Gastroesophageal sphincter (tissue), 4 donors: ENCODE measurements around the gene PKD2. TPM values are rescaled to one million over a fixed set of nuclear protein-coding genes. Genes with fewer than 3 reads are reported as not detected.

ENCODE experiments used
- ATAC-seq: fragments of 150-250 bp; one replicate; pipeline ENCODE4 v1.9.1; 2016; ENCODE audit warnings: mild to moderate bottlenecking, moderate library complexity
- H3K27ac ChIP-seq, 4 donors: fragments of 200-600 bp; sonication (generic) in 3 of 4; 1 replicate in 3 of 4; 2 replicates in 1 of 4; pipeline ENCODE4 v1.5.1; 2016 to 2019
- H3K27me3 ChIP-seq: fragments of 200-600 bp; sonication (generic); one replicate; pipeline ENCODE4 v1.5.1; 2019
- H3K36me3 ChIP-seq, 2 donors: fragments of 200-600 bp; sonication (generic); one replicate each; pipeline ENCODE4 v1.5.1; 2019; ENCODE audit warnings: control low read depth in 1 of 2
- H3K4me1 ChIP-seq, 3 donors: fragments of 200-600 bp; sonication (generic); 1 replicate in 2 of 3; 2 replicates in 1 of 3; pipeline ENCODE4 v1.5.1; 2016 to 2019; ENCODE audit warnings: control low read depth in 2 of 3
- H3K4me3 ChIP-seq, 2 donors: fragments of 200-600 bp; sonication (generic); one replicate each; pipeline ENCODE4 v1.5.1; 2019; ENCODE audit warnings: mild to moderate bottlenecking in 1 of 2, moderate library complexity in 1 of 2
- H3K9me3 ChIP-seq, 3 donors: fragments of 200-600 bp; sonication (generic); one replicate each; pipeline ENCODE4 v1.5.1; 2017 to 2019; ENCODE audit warnings: control low read depth in 2 of 3
- EP300 ChIP-seq: sonication (generic); formaldehyde crosslinking; IDR thresholded peaks from one replicate; pipeline ENCODE4 v1.6.1; 2017; ENCODE audit warnings: antibody characterized with exemption, mild to moderate bottlenecking
- POLR2A ChIP-seq, 2 donors: fragments of 450-650 bp; IDR thresholded peaks; one replicate each; pipeline ENCODE4 v1.6.1; 2017; ENCODE audit warnings: antibody characterized with exemption in 2 of 2, mild to moderate bottlenecking in 2 of 2, moderate library complexity in 1 of 2
- POLR2AphosphoS5 ChIP-seq: sonication (generic); formaldehyde crosslinking; IDR thresholded peaks from one replicate; pipeline ENCODE4 v1.6.1; 2017; ENCODE audit warnings: antibody characterized with exemption
- WGBS, 2 donors: methylation state at CpG; one replicate each; pipeline ENCODE4 v1.1.5; 2018; ENCODE audit warnings: low coverage in 1 of 2; 5-methylcytosine and 5-hydroxymethylcytosine counted together
- total RNA-seq, 4 donors: library from RNA; depleted of rRNA; stranded (reverse); fragments of >200 nt; gene quantifications; one replicate each; pipeline ENCODE4 v1.1.0, GENCODE V29; 2016
- TF ChIP-seq, protein P1 (sequence below), 4 experiments: fragments of 200-600 bp in 2 of 4; fragments of 450-650 bp in 2 of 4; sonication (generic) in 1 of 4; IDR thresholded peaks; one replicate each; pipeline ENCODE4 v1.5.1; 2017 to 2019; ENCODE audit warnings: antibody characterized with exemption in 4 of 4, mild to moderate bottlenecking in 2 of 4, moderate library complexity in 2 of 4

Gene PKD2
- total RNA-seq, 4 donors from 2014 or later = 84.5 to 125 (median 117) TPM

DNA sequence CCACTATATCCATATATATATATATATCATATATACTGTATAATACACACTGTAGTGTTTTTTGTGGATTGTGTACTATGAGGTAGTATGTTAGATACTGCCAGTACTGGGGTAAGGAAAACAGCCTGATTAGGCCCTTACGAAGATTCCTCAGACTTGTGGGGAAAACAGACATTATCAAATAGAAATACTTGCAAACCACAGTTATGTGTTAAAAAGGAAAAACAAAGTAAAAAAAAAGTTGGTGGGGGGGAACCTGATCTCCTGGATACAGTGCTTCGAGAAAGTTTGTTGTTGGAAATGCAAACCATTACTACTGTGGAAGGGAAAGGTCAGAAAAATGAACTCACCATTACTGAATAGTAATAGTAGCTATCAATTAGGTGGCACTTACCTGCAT is 53.0 kb downstream of the PKD2 start:
- TF ChIP-seq POLR2A (IDR thresholded peaks at IDR 0.05) (no peak), EP300 (no peak), POLR2AphosphoS5 (no peak)
- TF ChIP-seq, protein P1, sequence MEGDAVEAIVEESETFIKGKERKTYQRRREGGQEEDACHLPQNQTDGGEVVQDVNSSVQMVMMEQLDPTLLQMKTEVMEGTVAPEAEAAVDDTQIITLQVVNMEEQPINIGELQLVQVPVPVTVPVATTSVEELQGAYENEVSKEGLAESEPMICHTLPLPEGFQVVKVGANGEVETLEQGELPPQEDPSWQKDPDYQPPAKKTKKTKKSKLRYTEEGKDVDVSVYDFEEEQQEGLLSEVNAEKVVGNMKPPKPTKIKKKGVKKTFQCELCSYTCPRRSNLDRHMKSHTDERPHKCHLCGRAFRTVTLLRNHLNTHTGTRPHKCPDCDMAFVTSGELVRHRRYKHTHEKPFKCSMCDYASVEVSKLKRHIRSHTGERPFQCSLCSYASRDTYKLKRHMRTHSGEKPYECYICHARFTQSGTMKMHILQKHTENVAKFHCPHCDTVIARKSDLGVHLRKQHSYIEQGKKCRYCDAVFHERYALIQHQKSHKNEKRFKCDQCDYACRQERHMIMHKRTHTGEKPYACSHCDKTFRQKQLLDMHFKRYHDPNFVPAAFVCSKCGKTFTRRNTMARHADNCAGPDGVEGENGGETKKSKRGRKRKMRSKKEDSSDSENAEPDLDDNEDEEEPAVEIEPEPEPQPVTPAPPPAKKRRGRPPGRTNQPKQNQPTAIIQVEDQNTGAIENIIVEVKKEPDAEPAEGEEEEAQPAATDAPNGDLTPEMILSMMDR (IDR thresholded peaks at IDR 0.05) = no peak
- H3K36me3 ChIP-seq = peaks cover 0 to 91% of the 10 kb centered on the region in 2 donors
- no peaks in the 10 kb centered on the region for H3K27me3 ChIP-seq
- H3K9me3 ChIP-seq = no peaks in the 10 kb centered on the region
- no peak for ATAC-seq
- H3K4me1 ChIP-seq = peaks cover 0 to 9% (median 0%) of the 10 kb centered on the region in 3 donors
- no peak overlapping the region for H3K27ac ChIP-seq
- WGBS, 2 donors = 69 to 94% methylated on average over 2 of the region's 2 CpGs
- H3K4me3 ChIP-seq = no peak overlapping the region

GRCh38 chr4:88062311-88062710 is 54.9 kb downstream of the PKD2 start:
- TF ChIP-seq, protein P1 (IDR thresholded peaks at IDR 0.05) = no peak
- TF ChIP-seq POLR2AphosphoS5 (no peak), EP300 (no peak), POLR2A (IDR thresholded peaks at IDR 0.05) (no peak)
- WGBS, 2 donors = 50 to 78% methylated on average over 1 of the region's 1 CpG
- ATAC-seq = no peak
- no peaks in the 10 kb centered on the region for H3K27me3 ChIP-seq
- H3K36me3 ChIP-seq = peaks cover 5 to 91% of the 10 kb centered on the region in 2 donors
- H3K4me3 ChIP-seq = no peak overlapping the region
- peaks cover 0 to 9% (median 0%) of the 10 kb centered on the region in 3 donors for H3K4me1 ChIP-seq
- no peaks in the 10 kb centered on the region for H3K9me3 ChIP-seq
- no peak overlapping the region for H3K27ac ChIP-seq

- Histone ChIP-seq H3K4me3 (no peak overlapping the region), H3K27me3 (no peaks in the 10 kb centered on the region), H3K4me1 (peaks cover 0 to 9% (median 0%) of the 10 kb centered on the region in 3 donors), H3K36me3 (peaks cover 5 to 91% of the 10 kb centered on the region in 2 donors), H3K27ac (no peak overlapping the region), H3K9me3 (no peaks in the 10 kb centered on the region)
- ATAC-seq = no peak
- no peak for TF ChIP-seq EP300
- TF ChIP-seq, protein P1 (IDR thresholded peaks at IDR 0.05) = no peak
- no peak for TF ChIP-seq POLR2A (IDR thresholded peaks at IDR 0.05)
- no peak for TF ChIP-seq POLR2AphosphoS5
- WGBS, 2 donors = 81 to 100% methylated on average over 1 of the region's 1 CpG
These were observed 55.4 kb downstream of the PKD2 start for GRCh38 chr4:88062843-88063242.

- Histone ChIP-seq H3K27ac (no peak overlapping the region), H3K4me1 (peaks cover 0 to 9% (median 0%) of the 10 kb centered on the region in 3 donors), H3K27me3 (no peaks in the 10 kb centered on the region), H3K9me3 (peaks cover 0 to 9% (median 0%) of the 10 kb centered on the region in 3 donors), H3K4me3 (no peak overlapping the region), H3K36me3 (peaks cover 5 to 91% of the 10 kb centered on the region in 2 donors)
- no peak for TF ChIP-seq POLR2AphosphoS5
- TF ChIP-seq POLR2A (IDR thresholded peaks at IDR 0.05) = no peak
- 84 to 89% methylated on average over 4 to 5 of the region's 5 CpGs for WGBS, 2 donors
- ATAC-seq = no peak
These were observed 56.3 kb downstream of the PKD2 start for GRCh38 chr4:88063634-88064296.

GRCh38 chr4:88064410-88064809 is 57.0 kb downstream of the PKD2 start:
- Histone ChIP-seq H3K36me3 (peaks cover 5 to 90% of the 10 kb centered on the region in 2 donors), H3K27me3 (no peaks in the 10 kb centered on the region), H3K9me3 (peaks cover 0 to 9% (median 0%) of the 10 kb centered on the region in 3 donors), H3K27ac (no peak overlapping the region), H3K4me3 (no peak overlapping the region), H3K4me1 (peaks cover 0 to 9% (median 0%) of the 10 kb centered on the region in 3 donors)
- WGBS, 2 donors = 86 to 90% methylated on average over 4 to 5 of the region's 6 CpGs
- TF ChIP-seq POLR2A (IDR thresholded peaks at IDR 0.05) = no peak
- TF ChIP-seq, protein P1 (IDR thresholded peaks at IDR 0.05) = no peak
- TF ChIP-seq POLR2AphosphoS5 = no peak
- TF ChIP-seq EP300 = no peak
- ATAC-seq = no peak
